K562 (cell line): ENCODE results near the gene NUP35. TPM values are rescaled to one million over a fixed set of nuclear protein-coding genes. Genes with fewer than 3 reads are reported as not detected.
A peak's percentile ranks its signal among the peaks of the same experiment; 100 is the strongest.

Experiments
- AFF4 ChIP-seq: sonication (generic); formaldehyde crosslinking; IDR thresholded peaks from 2 replicates; pipeline ENCODE4 v1.8.0; 2023; ENCODE audit warnings: mild to moderate bottlenecking, missing genetic modification reagents
- ARHGAP35 ChIP-seq: fragments of 450-650 bp; IDR thresholded peaks from 2 replicates; pipeline ENCODE4 v1.6.1; 2018; ENCODE audit not compliant: partially characterized antibody
- CBFA2T2 ChIP-seq: fragments of 450-650 bp; conservative IDR thresholded peaks from 2 replicates; pipeline ENCODE4 v1.6.1; 2017; ENCODE audit warnings: mild to moderate bottlenecking
- MLLT1 ChIP-seq, 2 experiments: fragments of 450-650 bp; IDR thresholded peaks; 2 replicates each; pipeline ENCODE4 v1.6.1; 2016
- PRMT5 ChIP-seq: sonication (generic); formaldehyde crosslinking; IDR thresholded peaks from 2 replicates; pipeline ENCODE4 v1.5.0; 2020; ENCODE audit warnings: missing genetic modification reagents
- RBM22 ChIP-seq: fragments of 200-400 bp; formaldehyde crosslinking; IDR thresholded peaks from 2 replicates; pipeline ENCODE4 v1.6.1; 2018; ENCODE audit warnings: low read length, low read depth; ENCODE audit not compliant: poor library complexity, severe bottlenecking
- REST ChIP-seq, 2 experiments: fragments of 450-650 bp; formaldehyde crosslinking in 1 of 2; IDR thresholded peaks; 2 replicates each; pipeline versions ENCODE4 v1.4.0 to v1.6.1; 2014 to 2020; ENCODE audit warnings: mild to moderate bottlenecking in 2 of 2, borderline replicate concordance in 1 of 2, low read depth in 1 of 2
- SREBF1 ChIP-seq: fragments of 150-350 bp; IDR thresholded peaks from 2 replicates; pipeline ENCODE4 v1.6.1; 2014; ENCODE audit warnings: antibody characterized with exemption, low read depth, low read length, borderline replicate concordance
- ZNF165 ChIP-seq: fragments of 250-450 bp; sonication (Bioruptor Pico); IDR thresholded peaks from 2 replicates; pipeline ENCODE4 v1.4.0; 2020; ENCODE audit warnings: borderline replicate concordance
- ZNF24 ChIP-seq: fragments of 450-650 bp; IDR thresholded peaks from 2 replicates; pipeline ENCODE4 v1.6.1; 2016
- ZNF707 ChIP-seq: fragments of 250-450 bp; sonication (Bioruptor Pico); conservative IDR thresholded peaks from 2 replicates; pipeline ENCODE4 v1.8.0; 2022; ENCODE audit warnings: inconsistent platforms, mild to moderate bottlenecking, moderate library complexity
- ZNF785 ChIP-seq: fragments of 250-450 bp; sonication (Bioruptor Pico); IDR thresholded peaks from 2 replicates; pipeline ENCODE4 v1.4.0; 2020; ENCODE audit warnings: mild to moderate bottlenecking
- polyA plus RNA-seq, 8 experiments: library from polyadenylated mRNA; depleted of rRNA in 4 of 8; stranded (reverse) in 5 of 8; unstranded in 3 of 8; fragments of >200 nt; fragmentation: Nextera tagmentation in 2 of 8; fragmentation: Illumina TruSeq in 1 of 8; extraction: Ambion mirVana in 2 of 8; extraction: Trizol in 1 of 8; gene quantifications; 2 replicates each; pipeline versions ENCODE4 v1.2.1 to v1.2.3, GENCODE V29; 2011 to 2014; ENCODE audit warnings: inconsistent platforms in 1 of 8, missing spikeins in 1 of 8
- total RNA-seq, 7 experiments: library from RNA; depleted of rRNA in 6 of 7; stranded (reverse); fragments of >200 nt in 6 of 7; fragmentation: Illumina TruSeq in 2 of 7; extraction: Trizol in 2 of 7; gene quantifications; 2 replicates each; pipeline versions ENCODE4 v1.2.1 to v1.2.3, GENCODE V29; 2011 to 2021; ENCODE audit warnings: low replicate concordance in 1 of 7

NUP35 gene
- total and polyA plus RNA-seq, 9 of the 15 experiments (the other 6 are each of a cell fraction or from before 2014, with no cell fraction given): 24.5 to 78.2 (median 51.1) TPM

- peak; percentile 47 for TF ChIP-seq REST (IDR thresholded peaks at IDR 0.05; ENCODE audit: borderline replicate concordance)
- TF ChIP-seq REST (CRISPR knock-in tag; IDR thresholded peaks at IDR 0.05; ENCODE audit: low read depth): 0 out of 2 replicates have a peak, but pooled peaks have one; percentile 33
- peak; percentile 72 for TF ChIP-seq AFF4 (CRISPR knock-in tag)
- peak in 1 of 2 experiments; percentile 40; a peak in 1 of 4 replicates for TF ChIP-seq MLLT1 (IDR thresholded peaks at IDR 0.05)
- no peak for TF ChIP-seq ARHGAP35
- no peak for TF ChIP-seq CBFA2T2
- no peak for TF ChIP-seq ZNF24
- TF ChIP-seq ZNF707 (CRISPR knock-in tag): no peak
- TF ChIP-seq ZNF165 (CRISPR knock-in tag): no peak
- TF ChIP-seq ZNF785 (CRISPR knock-in tag): no peak
- TF ChIP-seq SREBF1: no peak
- no peak for TF ChIP-seq PRMT5 (CRISPR knock-in tag)
- peak; percentile 70 for TF ChIP-seq RBM22
These were observed at the start of gene NUP35 (continued) for GRCh38 chr2:183124222-183124956.
